Skin epidermis (tissue), 12 donors: ENCODE results near the gene LRRC23.
"Not testable (repeated sequence)": the region's sequence is repeated elsewhere in the genome, so short reads cannot be mapped to it uniquely, and the experiment has no call there.

ENCODE experiments used
- H3K27ac ChIP-seq, 21 experiments: fragments of 200-600 bp; sonication (generic) in 11 of 21; one replicate each; pipeline ENCODE4 v1.5.0; 2020; ENCODE audit warnings: mild to moderate bottlenecking in 3 of 21, inconsistent platforms in 2 of 21, moderate library complexity in 2 of 21
- H3K4me3 ChIP-seq, 7 experiments: fragments of 200-600 bp; sonication (generic) in 2 of 7; one replicate each; pipeline ENCODE4 v1.5.0; 2020; ENCODE audit warnings: inconsistent platforms in 2 of 7, mild to moderate bottlenecking in 2 of 7, moderate library complexity in 1 of 7

Gene LRRC23

DNA sequence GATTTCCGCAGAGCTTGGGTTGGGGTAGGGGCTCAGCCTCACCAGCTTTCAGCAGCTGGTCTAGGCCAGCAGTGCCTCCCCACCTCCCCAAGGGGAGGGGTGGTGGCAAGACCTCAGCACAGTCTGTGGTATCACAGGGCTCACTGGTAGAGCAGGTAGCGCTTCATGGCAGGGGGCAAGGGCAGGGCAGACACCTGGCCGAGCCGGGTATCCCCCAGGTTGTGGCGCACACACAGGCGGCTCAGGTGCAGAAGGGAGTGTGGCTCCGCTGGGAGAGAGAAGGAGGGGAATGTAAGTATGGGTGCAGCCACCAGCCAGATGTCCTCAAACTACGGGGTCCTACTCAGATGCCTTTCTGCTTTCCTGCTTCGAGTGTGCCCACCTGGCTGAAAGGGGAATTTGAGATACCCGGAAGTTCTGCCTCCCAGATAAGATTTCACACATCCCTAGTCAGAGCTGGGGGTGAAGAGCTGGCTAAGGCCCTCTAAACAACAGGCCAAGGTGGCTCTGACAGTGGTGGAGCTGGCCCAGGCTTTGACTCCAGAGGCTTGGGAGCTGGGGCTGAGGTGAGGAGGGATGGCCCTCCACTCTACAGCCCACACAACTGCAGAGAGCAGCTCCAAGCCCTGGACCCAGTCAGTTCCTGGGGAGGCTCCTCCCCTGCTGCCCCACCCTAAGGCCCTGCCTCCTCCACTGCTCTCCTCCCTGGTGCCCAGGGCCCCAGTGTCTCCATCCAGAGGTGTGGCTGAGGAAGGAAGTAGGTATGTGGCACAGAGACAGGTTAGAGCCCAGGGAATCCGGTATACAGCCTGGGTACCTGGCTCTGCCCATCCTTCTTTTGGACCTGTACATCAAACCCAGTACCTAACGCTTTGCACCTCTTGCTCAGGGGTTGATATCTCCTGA is 33.3 kb upstream of the LRRC23 start:
- Histone ChIP-seq H3K4me3 (peak overlapping the region in 5 of 7 experiments; percentile 57 to 85 (median 66)), H3K27ac (peak overlapping the region in 15 of 21 experiments; percentile 6 to 95 (median 88))

DNA sequence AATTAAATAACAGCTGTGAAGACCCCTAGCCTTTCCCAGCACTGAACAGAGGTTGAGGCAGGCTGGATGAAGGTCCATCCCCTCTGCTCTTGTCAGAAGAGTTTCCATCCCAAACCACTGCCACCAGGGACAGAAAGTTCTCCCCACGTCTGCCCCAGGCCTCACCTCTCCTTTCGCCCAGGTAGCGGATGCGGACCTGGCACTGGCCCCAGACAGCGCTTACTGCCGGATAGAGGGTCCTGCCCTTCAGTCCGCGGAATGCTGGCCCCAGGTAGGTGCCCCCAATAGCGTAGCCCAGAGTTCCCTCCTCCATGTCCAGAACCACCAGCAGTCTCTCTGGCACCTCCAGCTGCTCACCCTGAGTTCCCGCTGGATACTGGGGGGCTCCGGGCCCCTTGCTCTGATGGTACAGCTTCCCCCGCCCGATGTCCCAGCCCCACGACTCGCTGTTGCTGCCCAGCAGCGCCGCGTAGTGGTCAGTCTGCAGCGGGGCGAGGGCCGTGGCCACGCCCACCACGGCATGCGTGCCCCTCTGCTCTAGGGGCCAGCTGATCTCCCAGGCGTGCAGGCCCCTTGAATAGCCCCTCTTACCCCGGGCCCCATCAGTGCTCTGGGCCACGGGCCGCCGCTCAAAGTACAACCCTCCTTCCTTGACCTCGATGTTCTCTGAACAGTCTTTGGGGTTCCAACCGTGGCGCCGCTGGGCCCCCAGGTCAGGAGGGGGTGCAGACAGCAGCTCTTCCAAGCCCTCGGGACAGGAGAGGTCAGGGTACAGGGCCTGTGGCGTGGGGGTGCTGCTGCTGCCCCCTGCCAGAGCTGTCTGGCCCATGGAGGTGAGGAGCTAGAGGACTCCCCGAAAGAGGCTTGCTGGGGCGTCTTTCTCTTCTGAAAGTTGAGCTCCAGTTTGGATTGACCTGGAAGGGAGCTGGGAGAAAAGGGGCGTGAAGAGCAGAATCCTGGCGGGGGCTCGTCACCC is 32.3 kb upstream of the LRRC23 start:
- Histone ChIP-seq H3K27ac (peak overlapping the region in 20 of 21 experiments; percentile 40 to 95 (median 86)), H3K4me3 (peak overlapping the region; percentile 57 to 85 (median 66))

DNA sequence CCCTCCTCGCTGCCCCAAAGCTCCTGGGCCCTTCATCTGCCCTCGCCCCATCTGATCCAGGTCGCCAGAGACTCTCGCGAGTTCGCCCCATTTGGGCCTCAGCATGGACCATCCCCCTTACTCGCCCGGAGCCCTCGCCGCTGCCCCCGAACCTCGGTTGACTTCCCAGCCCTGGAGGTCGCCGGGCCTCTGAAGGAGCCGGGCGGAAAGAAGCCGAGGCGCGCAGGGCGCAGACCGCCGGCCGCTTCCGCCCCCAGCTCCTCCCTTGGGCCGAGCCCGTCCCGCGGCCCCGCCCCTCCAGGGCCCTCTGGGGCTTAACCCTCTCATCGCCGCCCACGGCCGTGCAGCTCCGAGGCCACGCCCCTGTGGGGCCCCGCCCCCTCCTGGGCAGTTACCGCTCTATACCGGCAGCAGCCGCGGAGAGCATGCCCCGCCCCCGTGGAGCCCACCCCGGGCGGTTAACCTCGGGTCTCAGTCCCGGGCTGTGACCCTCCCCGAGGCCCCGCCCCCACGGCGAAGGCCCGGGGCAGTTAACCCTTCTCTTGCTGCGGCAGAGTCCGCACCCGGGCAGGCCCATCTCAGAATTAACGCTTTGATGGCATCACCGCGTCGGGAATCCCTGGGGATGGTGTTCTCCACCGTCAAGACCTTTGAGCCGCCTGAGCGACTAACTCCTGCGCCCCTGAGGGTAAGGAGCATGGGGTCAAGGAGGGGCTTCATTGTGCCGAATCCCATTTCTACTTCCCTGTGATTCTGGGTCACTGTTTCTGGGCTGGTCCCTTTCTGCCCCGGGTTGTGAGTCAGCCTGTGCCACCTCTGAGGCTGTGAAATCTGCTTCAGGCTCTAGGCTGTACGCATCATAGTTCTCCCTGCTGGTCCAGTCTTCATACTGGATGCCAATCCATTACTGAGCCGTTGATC is 31.3 kb upstream of the LRRC23 start, which contains the start of gene SPSB2:
Gene SPSB2, minus strand, starts transcription at position 210 of the 921 bp plus-strand sequence. CDS start 402 bp downstream, outside the sequence.
- Histone ChIP-seq H3K4me3 (peak within 1 kb of the TSS; percentile 57 to 85 (median 66)), H3K27ac (peak within 1 kb of the TSS; percentile 8 to 95 (median 86))

DNA sequence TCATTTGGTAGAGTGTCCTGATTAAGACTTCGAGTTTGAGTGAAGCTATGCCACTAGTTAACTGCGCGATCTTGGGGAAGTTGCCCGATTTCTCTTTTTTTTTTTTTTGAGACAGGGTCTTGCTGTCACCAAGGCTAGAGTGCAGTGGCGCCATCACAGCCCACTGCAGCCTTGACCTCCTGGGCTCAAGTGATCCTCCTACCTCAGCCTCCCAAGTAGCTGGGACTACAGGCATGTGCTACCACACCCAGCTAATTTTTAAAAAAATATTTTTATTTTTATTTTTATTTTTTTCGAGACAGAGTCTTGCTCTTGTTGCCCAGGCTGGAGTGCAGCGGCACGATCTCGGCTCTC is 30.6 kb upstream of the LRRC23 start:
- Histone ChIP-seq H3K4me3 (peak overlapping the region; percentile 57 to 85 (median 66)), H3K27ac (peak overlapping the region in 19 of 21 experiments; percentile 40 to 95 (median 87))

DNA sequence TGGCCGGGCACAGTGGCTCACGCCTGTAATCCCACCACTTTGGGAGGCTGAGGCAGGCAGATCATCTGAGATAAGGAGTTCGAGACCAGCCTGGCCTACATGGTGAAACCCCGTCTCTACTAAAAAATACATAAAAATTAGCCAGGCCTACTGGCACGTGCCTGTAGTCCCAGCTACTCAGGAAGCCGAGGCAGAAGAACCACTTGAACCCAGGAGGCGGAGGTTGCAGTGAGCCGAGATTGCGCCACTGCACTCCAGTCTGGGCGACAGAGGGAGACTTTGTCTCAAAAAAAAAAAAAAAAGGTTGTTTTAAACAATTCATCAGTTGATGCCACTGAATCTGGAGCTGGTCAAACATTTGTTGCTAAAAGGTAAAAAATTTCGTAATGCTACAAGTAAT is 24.8 kb upstream of the LRRC23 start:
- H3K27ac ChIP-seq = not testable (repeated sequence)

DNA sequence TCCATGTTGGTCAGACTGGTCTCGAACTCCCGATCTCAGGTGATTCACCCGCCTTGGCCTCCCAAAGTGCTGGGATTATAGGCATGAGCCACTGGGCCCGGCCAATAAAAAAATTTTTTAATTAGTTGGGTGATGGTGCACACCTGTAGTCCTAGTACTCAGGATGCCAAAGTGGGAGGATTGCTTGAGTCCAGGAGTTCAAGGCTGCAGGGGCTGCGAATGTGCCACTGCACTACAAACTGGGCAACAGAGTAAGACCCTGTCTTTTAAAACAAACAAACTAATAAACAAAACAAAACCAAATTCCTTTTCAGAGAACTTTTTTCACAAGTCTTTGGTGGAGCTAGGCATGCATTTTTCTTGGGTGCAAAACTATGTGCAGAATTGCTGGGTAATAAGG is 21.4 kb upstream of the LRRC23 start:
- Histone ChIP-seq H3K27ac (no peak overlapping the region), H3K4me3 (no peak overlapping the region)

More for the DNA sequence above, 24.8 kb upstream of the LRRC23 start:
- not testable (repeated sequence) for H3K4me3 ChIP-seq

DNA sequence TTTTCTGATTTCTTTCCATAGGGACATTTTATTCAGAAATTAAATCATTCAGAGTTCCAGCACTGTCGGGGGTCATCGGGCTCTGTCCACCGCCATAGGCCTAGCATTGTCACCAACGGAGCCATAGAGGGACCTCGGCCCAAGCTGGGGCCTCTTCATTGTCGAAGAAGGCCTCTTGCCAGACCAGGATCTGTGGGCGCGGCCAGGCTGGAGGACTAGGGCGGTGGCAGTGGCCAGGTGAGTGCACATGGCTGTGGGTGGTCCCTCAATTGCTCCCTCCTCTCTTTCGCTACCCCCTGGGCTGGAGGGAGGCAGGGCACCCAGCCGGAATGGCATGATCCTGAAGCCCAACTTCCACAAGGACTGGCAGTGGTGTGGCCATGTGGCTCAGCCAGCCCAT is 20.9 kb upstream of the LRRC23 start:
- no peak overlapping the region for H3K27ac ChIP-seq

DNA sequence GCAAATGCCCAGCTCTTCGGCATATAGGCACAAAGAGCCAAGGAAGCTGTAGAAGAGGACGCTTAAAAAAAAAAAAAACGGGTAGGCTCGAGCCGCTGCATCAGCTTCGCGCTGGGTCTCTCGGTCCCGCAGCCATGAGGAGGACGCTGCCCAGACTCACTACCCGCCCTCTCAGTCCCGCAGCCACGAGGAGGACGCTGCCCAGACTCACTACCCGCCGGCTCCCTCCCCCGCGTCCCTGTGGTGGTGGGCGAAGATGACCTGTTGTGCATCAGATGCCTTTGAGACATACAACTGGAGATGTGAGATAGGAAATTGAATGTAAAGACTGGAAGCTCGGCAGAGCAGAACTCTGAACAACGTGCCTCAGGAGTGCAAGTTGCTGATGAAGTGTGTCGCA is 20.1 kb upstream of the LRRC23 start:
- Histone ChIP-seq H3K27ac (no peak overlapping the region), H3K4me3 (no peak overlapping the region)

More for the DNA sequence above, 20.9 kb upstream of the LRRC23 start:
- no peak overlapping the region for H3K4me3 ChIP-seq

DNA sequence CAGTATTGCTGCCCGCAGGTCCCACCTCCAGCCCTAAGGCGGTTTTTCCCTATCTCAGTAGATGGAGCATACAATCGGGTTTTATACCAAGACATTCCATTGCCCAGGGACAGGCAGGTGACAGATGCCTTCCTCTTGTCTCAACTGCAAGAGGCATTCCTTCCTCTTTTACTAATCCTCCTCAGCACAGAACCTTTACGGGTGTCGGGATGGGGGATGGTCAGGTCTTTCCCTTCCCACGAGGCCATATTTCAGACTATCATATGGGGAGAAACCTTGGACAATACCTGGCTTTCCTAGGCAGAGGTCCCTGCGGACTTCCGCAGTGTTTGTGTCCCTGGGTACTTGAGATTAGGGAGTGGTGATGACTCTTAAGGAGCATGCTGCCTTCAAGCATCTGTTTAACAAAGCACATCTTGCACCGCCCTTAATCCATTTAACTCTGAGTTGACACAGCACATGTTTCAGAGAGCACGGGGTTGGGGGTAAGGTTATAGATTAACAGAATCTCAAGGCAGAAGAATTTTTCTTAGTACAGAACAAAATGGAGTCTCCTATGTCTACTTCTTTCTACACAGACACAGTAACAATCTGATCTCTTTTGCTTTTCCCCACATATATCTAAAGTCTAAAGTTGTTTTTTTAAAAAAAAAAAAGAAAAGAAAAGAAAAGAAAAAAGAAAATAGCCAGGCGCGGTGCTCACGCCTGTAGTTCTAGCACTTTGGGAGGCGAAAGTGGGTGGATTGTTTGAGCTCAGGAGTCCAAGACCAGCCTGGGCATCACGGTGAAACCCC is 18.2 kb upstream of the LRRC23 start:
- not testable (repeated sequence) for H3K4me3 ChIP-seq, H3K27ac ChIP-seq

DNA sequence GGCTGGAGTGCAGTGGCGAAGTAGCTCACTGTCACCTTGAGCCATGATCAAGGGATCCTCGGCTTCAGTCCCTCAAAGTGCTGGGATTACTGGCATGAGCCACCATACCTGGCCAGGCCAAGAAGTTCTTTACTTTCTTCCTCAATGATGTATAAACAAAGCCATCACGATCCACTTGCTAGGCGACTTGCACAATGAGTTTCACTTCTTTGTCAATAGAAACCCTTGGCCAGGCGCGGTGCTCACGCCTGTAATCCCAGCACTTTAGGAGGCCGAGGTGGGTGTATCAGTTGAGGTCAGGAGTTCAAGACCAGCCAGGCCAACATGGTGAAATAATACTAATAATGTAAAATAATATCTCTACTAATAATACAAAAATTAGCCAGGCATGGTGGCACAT is 17.2 kb upstream of the LRRC23 start:
- no peak overlapping the region for H3K4me3 ChIP-seq
- H3K27ac ChIP-seq = no peak overlapping the region

DNA sequence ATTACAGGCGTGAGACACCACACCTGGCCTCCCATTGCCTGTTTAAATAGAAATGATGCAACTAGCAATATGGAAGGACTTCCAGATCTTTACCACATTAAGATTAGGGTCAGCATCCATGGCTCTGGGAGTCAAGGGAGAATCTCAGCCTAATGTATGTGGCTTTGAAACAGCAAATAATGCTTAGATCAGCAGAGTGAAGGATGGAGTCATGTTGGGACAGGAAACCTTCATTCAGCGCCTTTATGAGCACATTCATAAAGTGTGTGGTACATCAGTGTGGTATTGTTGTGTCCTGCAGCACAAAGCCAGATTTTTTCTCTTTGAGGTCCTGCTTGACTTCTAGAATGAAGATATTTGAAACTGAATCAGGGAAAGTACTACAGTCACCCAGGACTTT is 16.3 kb upstream of the LRRC23 start:
- Histone ChIP-seq H3K27ac (peak overlapping the region in 1 of 21 experiments; percentile 5), H3K4me3 (no peak overlapping the region)

DNA sequence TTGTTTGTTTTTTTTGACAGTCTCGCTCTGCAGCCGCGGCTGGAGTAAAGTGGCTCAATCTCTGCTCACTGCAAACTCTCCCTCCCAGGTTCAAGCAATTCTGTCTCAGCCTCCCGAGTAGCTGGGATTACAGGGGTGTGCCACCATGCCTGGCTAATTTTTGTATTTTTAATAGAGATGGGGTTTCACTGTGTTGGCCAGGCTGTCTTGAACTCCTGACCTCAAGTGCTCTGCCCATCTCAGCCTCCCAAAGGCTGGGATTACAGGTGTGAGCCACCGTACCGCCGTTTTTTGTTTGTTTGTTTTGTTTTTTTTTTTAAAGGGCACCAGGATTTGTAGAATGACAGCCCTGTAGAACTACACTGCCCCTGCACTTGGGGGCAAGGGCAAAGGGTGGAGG is 15.8 kb upstream of the LRRC23 start:
- not testable (repeated sequence) for H3K4me3 ChIP-seq
- peak overlapping the region in 1 of 21 experiments; percentile 5 for H3K27ac ChIP-seq

DNA sequence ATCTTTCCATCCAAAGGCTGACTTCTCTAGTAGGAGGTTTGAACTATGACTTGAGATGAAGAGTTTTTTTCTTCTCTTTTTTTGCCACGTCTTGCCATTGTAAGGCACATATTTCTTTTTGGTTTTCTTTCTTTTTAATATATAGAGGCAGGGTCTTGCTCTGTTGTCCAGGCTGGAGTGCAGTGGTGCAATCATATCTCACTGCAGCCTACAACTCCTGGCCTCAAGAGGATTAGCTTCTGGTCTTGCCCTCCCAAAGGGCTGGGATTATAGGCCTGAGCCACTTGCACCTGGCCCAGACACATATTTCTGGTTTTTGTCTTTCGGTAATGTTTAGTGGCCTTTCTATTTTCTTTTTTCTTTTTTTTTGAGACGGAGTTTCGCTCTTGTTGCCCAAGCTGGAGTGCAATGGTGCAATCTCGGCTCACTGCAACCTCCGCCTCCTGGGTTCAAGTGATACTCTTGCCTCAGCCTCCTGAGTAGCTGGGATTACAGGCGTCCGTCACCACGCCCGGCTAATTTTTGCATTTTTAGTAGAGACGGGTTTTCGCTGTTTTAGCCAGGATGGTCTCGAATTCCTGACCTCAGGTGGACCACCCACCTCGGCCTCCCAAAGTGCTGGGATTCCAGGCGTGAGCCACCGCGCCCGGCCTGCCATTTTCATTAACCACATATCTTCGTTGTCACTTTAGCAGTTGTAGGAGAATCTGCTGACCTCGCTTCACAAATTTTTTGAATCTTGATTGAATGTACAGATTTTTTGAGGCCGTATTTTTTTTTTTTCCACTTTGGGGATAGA is 14.6 kb upstream of the LRRC23 start:
- H3K4me3 ChIP-seq = peak overlapping the region in 1 of 7 experiments; percentile 41
- H3K27ac ChIP-seq = peak overlapping the region in 18 of 21 experiments; percentile 69 to 99 (median 90)

DNA sequence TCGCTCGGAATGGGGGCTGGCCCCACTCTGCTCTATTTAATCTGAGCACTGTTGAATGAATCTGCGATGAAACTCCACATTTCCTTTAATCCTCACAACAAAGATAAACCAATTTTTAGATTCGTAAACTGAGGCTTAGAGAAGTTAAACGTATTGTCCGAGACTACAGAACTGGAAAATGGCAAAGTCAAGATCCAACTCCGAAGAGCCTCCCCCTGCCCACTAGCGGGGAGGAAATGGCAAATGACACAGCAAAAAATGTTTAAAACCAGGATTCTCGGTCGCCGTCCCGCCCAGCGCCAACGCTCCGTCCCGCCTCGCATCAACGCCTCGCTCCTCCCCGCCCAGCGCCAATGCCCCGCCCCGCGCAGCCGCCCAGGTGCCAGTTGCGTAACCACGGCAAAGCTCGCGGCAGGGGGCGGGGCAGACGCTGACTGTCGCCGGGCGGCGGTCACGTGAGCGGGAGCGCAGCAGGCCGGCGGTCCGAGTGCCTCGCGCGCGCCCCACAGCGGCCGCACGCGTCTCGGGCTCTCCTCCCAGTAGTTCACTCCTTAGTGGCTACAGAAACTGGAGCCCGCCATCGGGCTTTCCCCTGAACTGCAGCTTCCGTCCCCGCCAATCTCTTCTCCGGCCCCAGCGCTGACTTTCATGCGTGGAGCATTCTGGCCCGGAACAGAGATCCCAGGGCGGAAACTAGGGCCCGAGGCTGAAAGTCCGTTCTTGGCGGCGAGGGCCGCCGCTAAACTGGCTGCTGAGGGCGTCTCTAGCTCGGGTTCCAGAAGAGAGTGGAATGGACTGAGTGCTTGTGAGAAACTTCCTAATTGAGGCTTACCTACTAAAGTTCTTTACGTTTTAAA is 13.6 kb upstream of the LRRC23 start:
- peak overlapping the region; percentile 28 to 44 (median 33) for H3K4me3 ChIP-seq
- peak overlapping the region; percentile 40 to 99 (median 91) for H3K27ac ChIP-seq

DNA sequence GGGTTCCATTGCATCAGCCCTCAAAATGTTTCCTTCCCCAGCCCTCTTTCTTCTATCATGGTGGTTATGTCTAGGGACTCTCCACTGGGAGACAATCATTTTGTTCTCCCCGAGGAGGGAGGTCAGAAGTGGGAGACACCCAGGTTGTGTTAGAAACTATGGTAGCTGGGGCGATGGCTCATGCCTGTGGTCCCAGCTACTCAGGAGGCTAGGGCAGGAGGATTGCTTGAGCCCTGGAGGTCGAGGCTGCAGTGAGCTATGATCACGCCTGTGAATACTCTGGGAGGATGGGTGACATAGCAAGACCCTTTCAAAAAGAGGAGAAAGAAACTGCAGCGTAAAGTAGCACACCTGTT is 13.0 kb upstream of the LRRC23 start:
- Histone ChIP-seq H3K4me3 (peak overlapping the region; percentile 28 to 44 (median 33)), H3K27ac (peak overlapping the region; percentile 40 to 99 (median 89))

DNA sequence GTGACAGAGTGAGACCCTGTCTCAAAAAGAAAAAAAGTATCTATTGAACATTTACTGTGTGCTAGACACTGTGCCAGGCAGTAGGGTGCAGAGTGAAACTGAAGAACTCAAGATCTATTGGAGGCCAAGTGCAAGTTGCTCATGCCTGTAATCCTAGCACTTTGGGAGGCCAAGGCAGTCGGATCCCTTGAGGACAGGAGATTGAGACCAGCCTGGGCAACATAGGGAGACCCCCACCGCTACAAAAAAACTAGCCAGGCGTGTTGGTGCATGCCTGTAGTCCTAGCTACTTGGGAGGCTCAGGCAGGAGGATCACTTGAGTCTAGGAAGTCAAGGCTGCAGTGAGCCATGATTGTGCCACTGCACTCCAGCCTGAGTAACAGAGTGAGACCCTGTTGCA is 11.9 kb upstream of the LRRC23 start:
- not testable (repeated sequence) for H3K27ac ChIP-seq

DNA sequence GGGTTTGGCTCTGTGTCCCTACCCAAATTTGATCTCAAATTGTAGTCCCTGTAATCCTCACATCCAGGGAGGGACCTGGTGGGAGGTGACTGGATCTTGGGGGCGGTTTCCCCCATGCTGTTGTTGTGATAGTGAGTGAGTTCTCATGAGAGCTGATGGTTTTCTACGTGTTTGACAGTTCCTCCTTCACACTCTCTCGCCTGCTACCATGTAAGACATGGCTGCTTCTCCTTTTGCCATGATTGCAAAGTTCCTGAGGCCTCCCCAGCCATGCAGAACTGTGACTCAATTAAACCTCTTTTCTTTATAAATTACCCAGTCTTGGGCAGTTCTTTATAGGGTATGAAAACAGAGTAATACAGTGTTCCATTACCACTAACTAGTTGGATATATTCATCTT is 10.3 kb upstream of the LRRC23 start:
- H3K27ac ChIP-seq = no peak overlapping the region
- H3K4me3 ChIP-seq = no peak overlapping the region

More for the DNA sequence above, 11.9 kb upstream of the LRRC23 start:
- H3K4me3 ChIP-seq = not testable (repeated sequence)
